T1000 (cell line): Measurements from ENCODE around the gene WDR59.
A peak's percentile ranks its signal among the peaks of the same experiment; 100 is the strongest.

Source experiments
- DNase-seq: peaks from one replicate; lab custom pipeline; 2025; ENCODE audit warnings: mixed read lengths; lab: John Stamatoyannopoulos, UW

The WDR59 gene

DNA sequence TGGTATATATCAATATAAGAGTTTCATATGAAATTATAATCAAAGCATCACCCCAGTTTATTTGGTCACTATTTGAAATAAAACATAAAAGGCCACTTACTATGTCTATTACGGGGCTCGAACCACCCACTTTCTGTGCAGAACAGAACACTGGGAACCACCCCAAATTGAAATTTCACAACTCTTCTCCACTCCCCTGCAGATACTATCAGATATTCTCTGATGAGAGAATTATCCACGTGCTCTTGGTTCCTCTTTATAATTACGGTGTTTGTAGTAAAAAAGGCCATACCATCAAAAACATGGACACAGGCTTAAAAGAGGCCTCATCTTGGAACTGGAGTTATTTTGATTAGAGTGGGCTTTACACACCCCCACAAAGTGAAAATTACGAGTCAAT is 82.8 kb downstream of the WDR59 start:
- no peak for DNase-seq

DNA sequence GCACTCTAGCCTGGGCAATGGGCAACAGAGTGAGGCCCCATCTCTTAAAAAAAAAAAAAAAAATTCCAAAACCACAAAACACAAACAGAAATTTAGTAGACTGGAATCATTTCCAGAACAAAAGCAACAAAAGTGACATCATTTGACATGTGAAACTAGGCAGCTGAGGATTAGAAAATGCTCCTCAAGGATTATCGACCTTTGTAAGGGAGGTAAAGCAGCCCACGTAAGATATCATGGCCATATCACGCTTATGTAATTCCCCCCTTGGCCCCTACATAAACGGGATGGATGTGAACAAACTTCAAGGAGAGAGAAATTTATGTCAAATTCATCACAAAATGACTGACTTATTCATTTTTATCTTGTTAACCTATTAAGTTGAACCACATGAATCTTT is 83.3 kb downstream of the WDR59 start:
- DNase-seq = no peak

DNA sequence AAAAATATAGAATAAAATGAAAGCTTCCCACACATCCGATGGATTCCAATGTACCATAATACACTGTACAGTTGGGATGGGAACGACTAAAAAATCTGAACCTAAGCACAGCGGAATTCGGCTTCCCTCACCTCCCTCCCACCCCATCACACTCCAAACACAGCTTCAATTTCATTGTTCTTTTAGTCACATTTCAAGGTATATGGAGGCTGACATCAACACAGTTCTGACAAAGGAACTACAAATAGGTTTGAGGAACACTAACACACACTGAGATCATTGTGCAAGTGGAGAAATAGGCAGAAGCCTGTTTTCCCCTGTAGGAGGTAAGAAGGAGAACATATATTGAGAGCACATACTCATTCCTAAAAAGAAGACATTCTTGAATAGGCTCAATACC is 85.1 kb downstream of the WDR59 start:
- no peak for DNase-seq

DNA sequence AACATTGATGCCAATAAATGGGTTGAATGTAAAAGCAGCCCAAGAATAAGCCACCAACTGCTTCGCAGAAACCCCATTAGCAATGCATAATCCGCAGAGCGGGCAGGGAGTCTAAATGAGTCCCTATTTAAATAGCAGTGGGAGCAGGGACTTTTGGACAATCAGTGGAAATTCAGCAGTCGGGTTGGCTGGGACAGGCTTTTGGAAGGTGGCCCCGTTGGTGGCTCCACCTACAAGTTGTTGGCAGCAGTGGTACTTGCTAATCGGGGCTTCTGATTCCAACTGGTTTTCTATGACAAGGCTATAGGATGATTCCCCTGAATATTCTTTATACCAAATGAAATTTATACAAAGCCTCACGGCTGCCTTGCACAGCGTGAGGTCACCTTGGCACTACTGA is 86.3 kb downstream of the WDR59 start:
- DNase-seq = no peak

DNA sequence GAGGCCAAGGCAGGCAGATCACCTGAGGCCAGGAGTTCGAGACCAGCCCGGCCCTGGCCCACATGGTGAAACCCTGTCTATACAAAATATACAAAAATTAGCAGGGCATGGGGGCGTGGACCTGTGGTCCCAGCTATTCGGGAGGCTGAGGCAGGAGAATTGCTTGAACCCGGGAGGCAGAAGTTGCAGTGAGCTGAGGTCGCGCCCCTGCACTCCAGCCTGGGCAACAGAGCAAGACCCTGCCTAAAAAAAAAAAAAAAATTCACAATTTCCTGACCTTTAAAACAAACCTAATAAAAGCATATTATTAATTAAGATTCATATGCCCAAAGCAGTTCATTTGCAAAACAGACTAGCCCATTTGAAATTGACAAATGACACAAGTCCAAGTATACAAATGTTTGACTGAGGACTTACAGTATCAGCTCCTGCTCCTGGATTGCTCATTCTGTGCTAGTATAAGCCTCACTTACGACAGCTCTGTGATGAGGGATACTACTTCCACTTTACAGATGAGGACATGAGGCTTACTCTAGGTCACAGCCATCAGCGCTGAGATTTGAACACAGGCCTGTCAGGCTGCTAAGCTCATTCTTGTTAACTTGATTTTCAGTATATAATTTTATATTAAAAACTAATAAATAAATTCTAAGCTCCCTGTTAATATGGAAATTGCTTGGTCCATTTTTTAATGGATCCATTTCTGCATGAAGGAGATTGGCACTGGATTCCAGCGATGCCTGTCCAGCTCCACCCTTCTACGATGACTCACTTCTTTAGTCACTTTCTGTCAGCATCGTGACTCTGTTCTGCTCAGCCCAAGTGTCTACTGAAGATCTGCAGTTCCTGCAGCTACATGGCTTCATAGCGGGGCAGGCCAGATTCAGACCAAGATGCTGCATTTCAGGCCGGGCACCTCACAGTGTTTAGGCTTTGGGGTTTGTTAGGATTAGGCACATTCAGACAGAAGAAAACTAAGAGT is 88.2 kb downstream of the WDR59 start:
- no peak for DNase-seq

DNA sequence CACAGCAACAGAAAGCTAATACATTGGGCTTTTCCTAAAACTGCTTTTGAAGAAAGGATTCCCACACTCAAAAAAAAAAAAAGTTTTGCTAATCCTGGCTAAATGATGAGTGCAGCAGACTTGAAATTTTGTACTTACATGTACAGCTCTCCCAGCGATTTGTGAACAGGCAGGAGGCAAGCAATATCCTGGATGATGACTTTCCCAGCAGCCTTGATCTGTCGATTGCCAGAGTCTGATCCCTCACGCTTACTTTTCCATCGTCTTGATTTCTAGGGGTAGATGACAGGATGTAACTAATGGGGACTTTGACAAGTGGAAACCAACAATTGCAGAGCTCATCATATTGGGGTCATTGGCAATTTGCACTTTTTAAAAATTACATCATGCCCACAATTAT is 91.4 kb downstream of the WDR59 start:
- DNase-seq = no peak

DNA sequence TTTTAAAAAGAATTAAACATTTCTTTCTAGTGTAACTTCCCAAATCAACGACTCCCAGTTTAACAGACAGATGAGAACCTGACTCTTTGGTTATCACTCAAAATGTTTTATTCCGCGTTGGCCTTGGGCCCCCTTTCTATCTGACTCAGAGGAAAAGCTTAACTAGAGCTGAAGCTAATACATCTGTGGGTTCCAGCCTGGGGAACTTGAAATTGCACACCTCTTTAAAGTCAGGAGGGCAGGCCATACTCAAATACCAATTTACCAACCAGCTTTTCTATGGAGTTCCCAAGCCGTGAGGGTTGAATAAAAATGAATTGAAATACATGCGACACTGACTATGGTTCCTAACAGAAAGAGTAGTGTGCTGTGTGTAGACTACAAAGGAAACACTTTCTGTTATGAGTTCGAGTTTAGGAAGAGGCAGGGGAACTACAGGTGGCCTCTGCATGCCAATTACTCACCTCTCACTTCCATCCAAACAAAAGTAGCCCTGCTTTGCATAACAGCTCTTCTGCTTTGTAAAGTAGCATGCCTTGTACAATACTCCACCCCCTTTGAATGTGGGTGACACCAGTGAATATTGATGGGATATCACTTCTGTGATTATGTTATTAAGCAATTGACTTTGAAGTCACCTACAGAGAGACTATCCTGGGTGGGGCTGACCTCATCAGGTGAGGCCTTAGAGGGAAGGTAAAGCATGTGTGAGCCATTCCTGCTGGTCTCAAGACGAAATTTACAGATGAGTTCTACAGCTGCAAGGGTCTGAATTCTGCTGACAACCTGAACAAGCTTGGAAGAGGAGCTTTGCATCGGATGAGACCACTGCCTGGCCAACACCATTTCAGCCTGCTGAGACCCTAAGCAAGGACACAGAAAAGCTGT is 92.1 kb downstream of the WDR59 start:
- DNase-seq = no peak

DNA sequence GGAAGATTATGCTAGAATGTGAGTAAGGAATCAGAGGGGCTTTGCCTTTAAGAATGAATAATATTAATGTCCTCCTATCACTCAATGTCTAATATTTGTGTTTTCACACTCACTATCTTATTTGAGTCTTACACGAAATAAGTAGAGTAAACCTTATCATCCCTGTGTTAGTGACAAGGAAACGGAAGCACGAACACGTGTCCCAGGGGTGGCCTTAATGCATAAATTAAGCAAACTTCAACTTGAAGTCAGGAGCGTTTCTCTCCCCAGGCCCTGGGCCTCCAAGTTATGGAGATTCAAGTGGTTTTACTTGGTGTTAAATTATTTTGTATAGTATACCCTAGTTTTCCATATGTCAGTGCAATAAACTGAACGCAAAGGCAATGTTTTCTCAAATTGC is 96.0 kb downstream of the WDR59 start:
- DNase-seq = no peak

DNA sequence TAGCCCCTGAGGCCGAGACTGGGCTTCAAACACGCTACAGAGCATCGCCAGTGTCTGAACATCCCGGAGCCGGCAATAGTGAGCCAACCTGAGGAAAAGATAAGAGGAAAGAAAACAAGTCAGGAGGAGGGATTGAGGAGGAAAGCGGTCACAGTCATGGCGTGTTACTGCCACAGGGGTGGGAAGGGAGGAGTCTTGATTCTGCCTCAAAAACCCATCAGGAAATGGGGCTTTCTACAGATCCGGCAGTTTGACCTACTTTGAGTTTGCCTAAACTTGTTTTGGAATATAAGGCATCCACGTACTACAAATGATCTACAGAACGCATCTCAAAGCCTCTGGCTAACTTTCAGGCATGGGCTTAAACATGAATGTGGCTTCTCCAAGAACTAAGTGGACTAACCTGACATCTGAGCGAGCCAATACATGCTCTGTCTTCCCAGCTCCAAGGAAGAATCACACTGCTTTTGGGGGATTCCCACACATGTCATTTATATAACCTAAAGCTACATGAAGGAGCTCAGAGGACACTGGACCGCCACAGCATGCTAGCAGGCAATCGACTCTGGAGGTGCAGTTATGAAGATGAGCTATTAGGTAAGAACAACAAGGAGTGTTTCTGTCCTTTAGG is 96.6 kb downstream of the WDR59 start:
- DNase-seq = no peak

DNA sequence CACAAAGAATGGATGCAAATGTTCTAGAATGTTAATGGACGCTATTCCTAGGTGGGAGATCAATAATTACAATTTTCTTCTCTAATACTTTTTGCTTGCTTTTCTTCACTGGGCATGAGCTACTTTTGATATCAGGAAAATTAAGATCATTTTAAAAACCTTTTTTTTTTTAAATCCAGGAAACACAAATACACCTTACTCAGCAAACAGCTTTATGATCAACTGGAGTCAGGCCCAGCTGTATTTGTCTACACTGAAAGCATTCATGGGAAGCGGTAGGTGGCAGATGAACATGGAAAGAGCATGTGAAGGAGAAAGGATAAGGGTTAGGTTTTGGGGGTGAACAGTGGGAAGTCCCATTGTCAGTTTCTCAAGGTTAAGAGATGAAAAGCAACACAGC is 97.8 kb downstream of the WDR59 start:
- DNase-seq = no peak

DNA sequence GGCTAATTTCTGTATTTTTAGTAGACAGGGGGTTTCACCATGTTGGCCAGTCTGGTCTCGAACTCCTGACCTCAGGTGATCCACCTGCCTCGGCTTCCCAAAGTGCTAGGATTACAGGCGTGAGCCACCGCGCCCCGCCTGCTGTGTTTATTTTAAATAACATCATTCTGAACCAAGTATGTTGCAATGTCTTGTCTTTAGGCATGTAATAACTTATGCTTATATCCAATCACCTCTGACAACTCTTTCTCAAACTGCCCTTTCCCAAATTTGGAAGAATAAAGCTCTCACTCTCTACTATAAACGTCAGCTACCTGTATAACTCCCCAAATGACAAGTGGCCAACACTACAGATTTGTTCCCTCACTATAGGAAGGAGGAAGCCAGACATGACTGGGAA is 107.2 kb downstream of the WDR59 start:
- DNase-seq = no peak

DNA sequence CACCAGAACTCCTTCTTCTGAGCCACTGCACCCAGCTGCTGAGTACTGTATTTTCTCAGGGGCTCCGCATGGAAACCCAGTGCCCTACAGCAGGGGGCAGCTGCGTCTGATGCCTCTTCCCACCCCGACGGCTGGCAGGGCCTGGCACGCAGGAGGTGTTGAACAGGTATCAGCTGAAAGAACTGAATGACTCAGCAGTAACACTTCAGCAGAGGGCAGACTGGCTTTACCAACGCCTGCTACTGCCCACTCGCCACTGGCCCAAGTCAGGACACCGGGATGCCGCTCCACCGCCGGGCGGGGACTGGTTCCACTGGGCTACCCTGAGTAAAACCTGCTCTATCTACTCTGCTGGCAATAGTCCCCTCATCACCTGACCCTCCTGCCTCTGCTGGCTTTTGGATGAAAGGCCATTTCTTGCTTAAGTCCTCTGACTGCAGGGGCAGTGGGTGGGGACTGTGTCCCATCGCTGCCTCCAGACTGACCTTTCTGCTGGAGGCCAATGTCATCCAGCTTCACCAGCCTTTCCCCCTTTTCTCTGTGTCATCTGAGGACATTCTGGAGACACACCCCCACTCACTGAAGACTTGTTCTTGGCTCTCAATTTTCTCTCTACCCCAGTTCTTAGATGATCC is 109.9 kb downstream of the WDR59 start:
- no peak for DNase-seq

DNA sequence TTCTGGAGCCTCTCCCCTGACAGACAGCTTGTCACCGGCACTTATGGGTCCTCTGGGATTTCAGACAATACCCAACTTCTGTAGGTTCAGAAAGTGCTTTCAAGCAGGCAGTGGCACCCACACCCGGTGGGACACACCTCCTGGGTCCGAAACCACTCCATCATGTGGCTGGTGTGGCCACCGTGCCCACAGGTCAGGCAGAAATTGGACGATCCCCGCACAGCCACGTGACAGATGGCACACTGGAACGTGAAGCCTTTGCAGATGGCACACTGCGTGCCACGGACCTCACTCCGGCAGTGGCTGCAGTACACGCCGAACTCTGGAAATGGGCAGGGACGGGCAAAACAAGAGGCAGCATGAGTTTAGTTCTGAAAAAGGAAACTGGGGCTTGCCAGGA is 110.8 kb downstream of the WDR59 start:
- DNase-seq = no peak

DNA sequence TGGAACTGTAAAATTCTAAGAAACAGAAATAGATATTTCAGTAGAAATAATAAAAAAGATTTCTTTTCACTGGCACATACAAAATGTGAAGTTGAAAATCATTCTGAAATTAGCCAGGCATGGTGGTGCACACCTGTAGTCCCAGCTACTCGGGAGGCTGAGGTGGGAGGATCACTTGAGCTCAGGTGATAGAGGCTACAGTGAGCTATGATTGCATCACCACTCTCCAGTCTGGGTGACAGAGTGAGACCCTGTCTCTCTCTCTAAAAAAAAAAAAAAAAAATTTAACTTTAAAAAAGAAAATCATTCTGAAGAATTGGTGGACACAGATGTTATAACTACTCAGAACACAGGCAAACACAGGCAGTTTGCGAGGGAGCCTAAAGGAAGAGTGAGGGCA is 112.6 kb downstream of the WDR59 start:
- no peak for DNase-seq

DNA sequence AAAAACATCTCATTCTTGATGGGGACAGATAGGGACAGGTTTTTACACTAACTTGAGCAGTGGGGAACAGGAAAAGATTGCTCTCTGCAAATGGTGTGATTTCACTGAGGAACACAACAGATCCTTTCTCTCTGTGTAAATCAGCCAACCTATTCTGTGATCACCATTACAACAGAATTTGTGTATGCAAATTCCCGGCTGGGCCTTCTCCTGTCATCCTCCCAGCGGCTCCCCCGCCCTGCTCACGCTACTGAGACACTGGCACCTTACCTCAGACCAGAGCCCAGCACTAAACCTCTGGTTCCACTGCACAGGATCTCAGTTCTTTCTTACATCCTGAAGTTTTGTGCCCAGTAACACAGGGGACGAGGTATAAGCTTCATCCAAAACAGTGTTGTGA is 113.3 kb downstream of the WDR59 start:
- DNase-seq = no peak

DNA sequence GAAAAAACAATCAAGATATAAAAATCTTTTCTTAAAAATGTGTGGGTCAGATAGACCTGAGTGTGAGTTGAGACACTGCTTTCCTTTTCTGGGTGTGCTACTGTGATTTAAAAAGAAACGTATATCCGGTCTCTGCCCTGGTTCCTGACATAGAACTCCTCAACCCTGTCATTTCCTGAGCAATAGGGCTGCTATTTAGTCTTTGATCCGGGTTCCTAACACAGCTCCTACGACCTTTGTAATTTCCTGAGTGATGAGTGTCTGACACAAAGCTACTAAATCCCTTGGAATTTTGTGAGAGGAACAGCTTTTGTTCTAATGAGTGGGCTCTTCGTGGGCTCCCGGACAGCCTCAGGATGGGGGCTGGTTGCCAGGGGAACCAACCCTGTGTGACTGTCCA is 116.4 kb downstream of the WDR59 start:
- no peak for DNase-seq

DNA sequence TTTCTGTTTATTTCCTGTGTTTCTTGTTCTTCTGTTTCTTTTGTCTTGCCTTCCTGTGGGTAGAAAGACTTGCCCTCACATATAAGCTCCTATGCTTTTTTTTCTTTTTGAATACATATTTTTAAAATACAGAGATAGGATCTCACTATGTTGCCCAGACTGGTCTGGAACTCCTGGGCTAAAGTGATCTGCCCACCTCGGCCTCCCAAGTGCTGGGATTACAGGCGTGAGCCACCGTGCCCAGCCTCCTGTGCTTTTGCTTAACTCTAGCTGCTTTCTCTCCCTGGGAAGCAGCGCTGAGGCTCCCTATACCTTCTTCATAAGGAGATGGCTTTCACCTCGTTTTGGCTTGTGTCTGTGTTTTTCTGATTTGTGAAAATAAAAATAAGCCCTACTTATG is 116.9 kb downstream of the WDR59 start:
- no peak for DNase-seq

DNA sequence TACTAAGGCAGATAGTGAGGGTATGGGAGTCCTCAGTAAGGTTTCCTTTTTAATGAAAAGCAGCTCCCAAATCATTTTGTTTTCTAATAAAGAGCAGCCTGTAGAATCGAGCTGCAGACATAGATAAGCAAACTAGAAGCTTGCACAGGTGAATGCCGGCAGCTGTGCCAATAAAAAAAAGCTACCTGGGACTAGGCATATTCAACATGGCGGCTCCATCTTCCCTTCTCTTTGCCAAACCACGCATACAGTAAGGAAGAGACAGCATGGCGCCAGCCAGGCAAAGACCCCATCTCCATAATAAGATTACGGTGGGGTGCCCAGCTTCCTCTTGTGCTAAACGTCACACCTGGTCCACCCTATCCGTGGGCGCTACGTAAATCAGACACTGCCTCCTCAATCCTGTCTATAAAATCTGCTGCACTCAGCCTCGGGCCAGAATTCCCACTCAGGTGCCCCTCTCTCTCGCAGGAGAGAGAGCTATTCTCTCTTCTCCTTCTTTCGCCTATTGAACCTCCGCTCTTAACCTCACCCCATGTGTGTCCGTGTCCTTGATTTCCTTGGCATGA is 117.6 kb downstream of the WDR59 start:
- DNase-seq = no peak

DNA sequence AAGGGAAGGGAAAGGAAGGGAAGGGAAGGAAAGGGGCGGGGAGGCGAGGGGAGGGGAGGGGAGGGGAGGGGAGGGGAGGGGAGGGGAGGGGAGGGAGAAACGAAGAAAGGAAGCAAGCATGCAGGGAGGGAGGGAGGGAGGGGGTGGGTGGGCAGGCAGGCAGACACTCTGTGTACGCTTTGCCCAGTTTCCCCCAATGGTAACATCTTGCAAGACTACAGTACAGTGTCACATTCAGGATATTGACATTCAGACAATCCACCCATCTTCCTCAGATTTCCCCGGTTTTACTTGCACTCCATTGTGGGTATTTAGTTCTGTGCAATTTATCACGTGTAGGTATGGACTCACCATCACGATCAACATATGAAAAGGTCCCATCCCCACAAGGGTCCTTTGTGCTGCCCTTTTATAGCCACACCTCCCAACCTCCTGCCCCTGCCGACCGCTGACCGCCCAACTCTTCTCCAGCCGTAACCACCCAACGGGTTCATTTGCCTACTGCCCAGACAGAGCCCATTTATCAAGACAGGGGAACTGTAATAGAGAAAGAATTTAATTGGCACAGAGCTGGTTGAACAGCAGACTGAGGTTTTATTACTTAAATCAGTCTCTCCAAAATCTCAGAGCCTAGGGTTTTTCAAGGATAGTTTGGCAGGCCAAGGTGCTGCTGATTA is 118.9 kb downstream of the WDR59 start:
- no peak for DNase-seq

DNA sequence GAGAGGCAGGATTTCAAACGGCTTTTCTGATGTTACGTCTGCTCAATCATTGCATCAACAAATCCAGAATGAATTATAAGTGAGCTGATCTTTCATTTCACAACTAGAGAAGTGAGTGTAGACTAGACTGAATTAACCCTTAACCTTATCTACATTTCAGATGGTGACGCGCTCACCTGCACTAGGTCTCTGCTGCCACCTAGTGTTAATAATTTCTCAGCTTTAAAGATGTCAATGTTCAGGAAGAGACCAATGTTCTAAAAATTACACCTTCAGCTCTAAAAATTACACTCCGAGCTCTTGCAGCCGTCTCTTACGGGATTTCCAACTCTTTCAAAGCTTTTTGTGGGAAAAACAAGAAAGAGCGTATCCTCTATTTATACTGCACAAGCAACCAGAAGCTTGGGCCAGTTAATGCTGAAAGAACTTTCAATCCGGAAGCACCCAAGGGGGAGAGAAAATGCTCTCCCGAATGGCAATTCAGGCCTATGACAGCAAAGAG is 122.1 kb downstream of the WDR59 start:
- DNase-seq = peak; percentile 7

DNA sequence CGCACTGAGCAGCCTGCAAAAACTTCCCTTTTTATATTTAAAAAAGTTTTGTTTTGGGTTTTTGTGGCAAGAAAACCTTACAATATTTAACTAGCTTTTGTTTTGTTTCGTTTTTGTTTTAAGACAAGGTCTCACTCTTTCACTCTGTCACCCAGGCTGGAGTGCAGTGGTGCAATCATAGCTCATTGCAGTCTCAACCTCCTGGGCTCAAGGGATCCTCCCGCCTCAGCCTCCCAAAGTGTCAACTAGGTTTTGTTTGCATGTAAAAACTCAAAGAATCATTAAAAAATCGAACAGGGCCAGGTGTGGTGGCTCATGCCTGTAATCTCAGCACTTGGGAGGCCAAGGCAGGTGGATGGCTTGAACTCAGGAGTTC is 132.4 kb downstream of the WDR59 start:
- no peak for DNase-seq
